Esophagus (tissue), 2 donors: ENCODE data around the gene GMPR. TPM values are rescaled to one million over a fixed set of nuclear protein-coding genes. Genes with fewer than 3 reads are reported as not detected.
"Not testable (repeated sequence)": the region's sequence is repeated elsewhere in the genome, so short reads cannot be mapped to it uniquely, and the experiment has no call there.

Source experiments
- H3K27ac ChIP-seq, 2 donors: one replicate each; pipeline ENCODE4 v1.5.1; 2013; ENCODE audit warnings: low read depth in 2 of 2, mild to moderate bottlenecking in 2 of 2, inconsistent platforms in 1 of 2, low read length in 1 of 2, moderate library complexity in 1 of 2
- H3K27me3 ChIP-seq, 2 donors: one replicate each; pipeline ENCODE4 v1.6.1; 2013; ENCODE audit warnings: low read length in 2 of 2, control low read depth in 1 of 2, mild to moderate bottlenecking in 1 of 2; ENCODE audit not compliant: insufficient read depth in 2 of 2, control insufficient read depth in 1 of 2
- H3K36me3 ChIP-seq, 2 donors: one replicate each; pipeline ENCODE4 v1.6.1; 2013; ENCODE audit warnings: low read length in 1 of 2; ENCODE audit not compliant: control insufficient read depth in 2 of 2, insufficient read depth in 2 of 2
- H3K4me1 ChIP-seq, 2 donors: one replicate each; pipeline ENCODE4 v1.6.1; 2013; ENCODE audit warnings: low read length in 1 of 2; ENCODE audit not compliant: control insufficient read depth in 2 of 2, insufficient read depth in 2 of 2
- H3K4me3 ChIP-seq, 2 donors: one replicate each; pipeline ENCODE4 v1.5.1; 2013; ENCODE audit warnings: low read length in 2 of 2, mild to moderate bottlenecking in 2 of 2, low read depth in 1 of 2, moderate library complexity in 1 of 2
- H3K9me3 ChIP-seq, 2 donors: one replicate each; pipeline ENCODE4 v1.6.1; 2013; ENCODE audit warnings: mild to moderate bottlenecking in 2 of 2, low read depth in 1 of 2, low read length in 1 of 2, moderate library complexity in 1 of 2; ENCODE audit not compliant: control insufficient read depth in 2 of 2, insufficient read depth in 1 of 2
- WGBS, 2 donors: extraction: QIAGEN DNeasy Blood & Tissue Kit; methylation state at CpG; one replicate each; pipeline ENCODE4 v1.1.7; 2013; 5-methylcytosine and 5-hydroxymethylcytosine counted together
- polyA plus RNA-seq, 2 donors: library from polyadenylated mRNA; stranded (reverse); fragments of 200-250 nt; gene quantifications; one replicate each; pipeline ENCODE4 v1.2.3, GENCODE V29; 2013
- donor health status: healthy with polysubstance abuse.
- donor health status: Bipolar disorder and iron deficiency.

GMPR gene
- polyA plus RNA-seq, 2 donors: 1.9 to 2.5 TPM

DNA sequence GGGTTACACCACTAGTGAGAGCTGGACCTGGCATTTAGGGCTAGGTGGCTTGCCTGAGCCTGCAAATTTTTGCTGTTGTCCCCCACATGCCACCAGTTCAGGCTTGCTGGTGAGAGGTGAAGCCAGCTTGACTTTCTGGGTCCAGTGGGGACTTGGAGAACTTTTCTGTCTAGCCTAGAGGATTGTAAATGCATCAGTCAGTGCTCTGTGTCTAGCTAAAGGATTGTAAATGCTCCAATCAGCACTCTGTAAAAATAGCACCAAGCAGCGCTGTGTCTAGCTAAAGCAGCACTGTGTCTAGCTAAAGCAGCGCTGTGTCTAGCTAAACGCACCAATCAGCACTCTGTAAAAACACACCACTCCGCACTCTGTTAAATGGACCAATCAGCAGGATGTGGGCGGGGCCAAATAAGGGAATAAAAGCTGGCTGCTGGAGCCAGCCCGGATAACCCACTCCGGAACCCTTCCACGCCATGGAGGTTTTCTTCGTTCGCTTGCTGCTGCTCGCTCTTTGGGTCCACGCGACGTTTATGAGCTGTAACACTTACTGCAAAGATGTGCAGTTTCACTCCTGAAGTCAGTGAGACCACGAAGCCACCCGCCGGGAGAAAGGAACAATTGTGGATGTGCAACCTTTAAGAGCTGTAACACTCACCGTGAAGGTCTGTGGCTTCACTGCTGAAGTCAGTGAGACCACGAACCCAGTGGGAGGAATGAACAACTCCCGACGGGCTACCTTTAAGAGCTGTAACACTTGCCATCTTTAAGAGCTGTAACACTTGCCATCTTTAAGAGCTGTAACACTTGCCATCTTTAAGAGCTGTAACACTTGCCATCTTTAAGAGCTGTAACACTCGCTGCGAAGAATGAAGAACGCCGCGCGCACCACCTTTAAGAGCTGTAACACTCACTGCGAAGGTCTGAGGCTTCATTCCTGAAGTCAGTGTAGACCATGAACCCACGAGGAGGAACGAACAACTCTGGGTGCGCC is 27.3 kb downstream of the GMPR start:
- H3K9me3 ChIP-seq: no peaks in the 10 kb centered on the region
- no peak overlapping the region for H3K27ac ChIP-seq
- no peak overlapping the region for H3K4me3 ChIP-seq
- no peaks in the 10 kb centered on the region for H3K27me3 ChIP-seq
- WGBS, 2 donors: 95% methylated on average over 31 of the region's 31 CpGs
- no peaks in the 10 kb centered on the region for H3K4me1 ChIP-seq
- H3K36me3 ChIP-seq: no peaks in the 10 kb centered on the region

DNA sequence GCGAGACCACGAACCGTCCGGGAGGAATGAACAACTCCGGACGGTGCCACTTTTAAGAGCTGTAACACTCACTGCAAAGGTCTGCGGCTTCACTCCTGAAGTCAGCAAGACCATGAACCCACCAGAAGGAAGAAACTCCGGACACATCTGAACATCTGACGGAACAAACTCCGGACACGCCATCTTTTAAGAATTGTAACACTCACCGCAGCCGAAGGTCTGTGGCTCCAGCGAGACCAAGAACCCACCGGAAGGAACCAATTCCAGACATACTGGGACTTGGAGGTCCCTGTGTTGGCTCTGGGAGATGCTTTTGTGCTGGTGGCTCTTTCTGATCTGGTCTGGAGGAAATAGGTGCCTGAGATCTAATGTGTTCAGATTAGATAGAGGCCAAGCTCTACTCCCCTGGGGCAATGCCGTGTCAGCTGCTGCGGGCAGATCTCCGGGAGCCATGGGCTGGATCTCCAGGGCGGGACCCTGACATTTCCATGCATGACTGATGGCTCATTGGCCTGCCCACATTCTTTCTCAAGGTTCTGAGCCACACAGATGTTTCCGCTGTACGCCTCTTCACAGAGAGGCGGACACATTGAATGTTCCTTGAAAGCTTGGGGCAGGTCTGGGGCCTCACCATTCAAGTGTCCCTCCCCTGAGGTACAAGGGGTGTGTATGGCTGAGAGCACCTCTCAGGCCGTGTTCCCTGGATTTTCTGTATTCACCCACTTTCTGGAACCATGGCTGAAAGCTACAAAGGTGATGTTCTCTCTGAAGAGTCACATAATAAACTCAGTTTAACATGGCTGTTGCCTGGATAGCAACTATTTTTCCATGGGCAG is 29.3 kb downstream of the GMPR start:
- Histone ChIP-seq H3K9me3 (no peaks in the 10 kb centered on the region), H3K4me3 (no peak overlapping the region), H3K27me3 (no peaks in the 10 kb centered on the region), H3K27ac (no peak overlapping the region), H3K4me1 (no peaks in the 10 kb centered on the region), H3K36me3 (no peaks in the 10 kb centered on the region)
- 91 to 92% methylated on average over 23 of the region's 23 CpGs for WGBS, 2 donors

DNA sequence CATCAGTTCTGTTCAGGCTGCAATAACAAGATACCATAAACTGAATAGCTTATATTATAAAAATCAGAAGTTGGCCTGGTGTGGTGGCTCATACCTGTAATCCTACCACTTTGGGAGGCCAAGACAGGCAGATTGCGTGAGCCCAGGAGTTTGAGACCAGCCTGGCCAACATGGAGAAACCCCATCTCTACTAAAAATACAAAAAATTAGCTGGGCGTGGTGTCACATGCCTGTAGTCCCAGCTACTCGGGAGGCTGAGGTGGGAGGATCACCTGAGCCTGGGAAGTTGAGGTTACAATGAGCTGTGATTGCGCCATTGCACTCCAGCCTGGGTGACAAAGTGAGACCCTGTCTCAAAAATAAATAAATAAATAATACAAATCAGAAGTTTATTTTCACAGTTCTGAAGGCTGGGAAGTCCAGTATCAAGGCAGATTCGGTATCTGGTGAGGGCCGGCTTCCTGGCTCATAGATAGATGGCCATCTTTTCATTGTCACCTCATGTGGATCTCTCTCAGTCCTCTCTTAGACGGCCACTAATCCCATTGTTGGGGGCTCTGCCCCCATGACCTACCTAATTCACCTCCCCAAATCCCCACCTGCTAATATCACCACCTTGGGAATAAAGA is 31.2 kb downstream of the GMPR start:
- H3K36me3 ChIP-seq, H3K27ac ChIP-seq, H3K4me1 ChIP-seq, H3K4me3 ChIP-seq, H3K9me3 ChIP-seq, H3K27me3 ChIP-seq: not testable (repeated sequence)
- WGBS, 2 donors: 87 to 96% methylated on average over 7 of the region's 7 CpGs

DNA sequence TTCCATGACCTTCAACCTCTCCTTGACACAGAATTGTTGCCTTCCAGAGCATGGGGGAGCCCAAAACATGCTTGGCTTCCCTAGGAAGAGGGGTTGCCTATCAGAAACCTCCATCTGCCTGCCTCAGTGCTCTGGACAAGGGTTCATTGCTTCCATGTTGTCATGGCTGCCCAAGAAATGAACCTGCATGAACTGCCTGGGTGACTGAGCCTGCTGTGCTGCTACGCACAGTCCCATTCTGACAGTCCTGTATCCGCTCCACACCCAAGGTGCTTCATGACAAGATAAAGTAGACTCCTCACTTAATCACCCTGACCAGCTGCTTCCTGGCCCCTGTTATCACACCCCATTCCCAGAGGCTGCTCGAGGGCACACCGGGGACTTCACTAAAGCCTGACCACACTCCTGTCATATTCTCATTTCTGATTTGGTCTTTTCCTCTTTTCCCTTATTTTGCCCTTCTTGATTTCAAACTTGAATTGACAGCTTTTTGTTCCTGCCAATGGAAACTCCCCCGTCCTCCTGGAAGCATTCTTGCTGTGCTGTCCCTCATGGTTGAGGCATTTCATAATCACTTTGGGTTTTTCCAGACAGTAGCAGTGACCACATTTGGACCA is 31.9 kb downstream of the GMPR start:
- Histone ChIP-seq H3K9me3 (no peaks in the 10 kb centered on the region), H3K4me1 (no peaks in the 10 kb centered on the region), H3K4me3 (no peak overlapping the region), H3K27me3 (no peaks in the 10 kb centered on the region), H3K27ac (no peak overlapping the region), H3K36me3 (no peaks in the 10 kb centered on the region)
- WGBS, 2 donors: 90 to 91% methylated on average over 5 of the region's 5 CpGs

DNA sequence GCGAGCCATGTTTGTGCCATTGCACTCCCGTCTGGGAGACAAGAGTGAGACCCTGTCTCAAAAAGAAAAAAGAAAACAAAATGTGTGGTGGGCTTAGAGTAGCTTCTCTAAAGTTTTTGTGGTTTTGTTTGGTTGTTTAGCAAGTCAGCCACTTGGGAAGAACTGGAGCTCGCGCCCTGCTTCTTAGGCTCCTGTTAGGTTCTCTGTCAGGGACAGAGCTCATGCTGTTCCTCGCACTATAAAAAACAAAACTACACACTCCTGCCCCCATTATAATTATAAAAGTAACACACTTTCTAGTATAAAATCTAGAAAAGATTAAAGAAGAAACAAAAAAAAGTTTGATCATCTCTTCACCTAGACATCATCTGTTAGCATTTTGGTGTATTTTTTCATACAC is 33.0 kb downstream of the GMPR start:
- H3K9me3 ChIP-seq: no peaks in the 10 kb centered on the region
- no peaks in the 10 kb centered on the region for H3K27me3 ChIP-seq
- no peak overlapping the region for H3K4me3 ChIP-seq
- 95 to 96% methylated on average over 5 of the region's 5 CpGs for WGBS, 2 donors
- no peak overlapping the region for H3K27ac ChIP-seq
- no peaks in the 10 kb centered on the region for H3K4me1 ChIP-seq
- H3K36me3 ChIP-seq: no peaks in the 10 kb centered on the region

DNA sequence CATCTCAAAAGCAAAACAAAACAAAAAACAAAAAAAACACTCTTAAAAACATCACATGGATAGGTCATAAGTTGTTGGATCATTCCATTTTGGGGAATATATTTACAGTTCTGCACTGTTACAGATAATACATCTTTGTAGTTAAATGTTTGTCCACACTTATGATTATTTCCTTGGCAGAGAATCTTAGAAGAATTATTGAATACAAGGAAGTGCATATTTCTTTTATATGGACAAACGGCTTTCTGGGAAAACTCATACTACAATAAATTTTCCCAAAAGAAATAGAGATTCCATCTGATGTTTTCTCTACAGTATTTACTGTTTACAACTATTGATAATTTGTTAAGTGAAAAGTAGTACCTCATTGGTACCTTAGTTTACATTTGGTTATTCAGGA is 33.8 kb downstream of the GMPR start:
- 60 to 61% methylated on average over 1 of the region's 1 CpG for WGBS, 2 donors
- Histone ChIP-seq H3K9me3 (no peaks in the 10 kb centered on the region), H3K4me3 (no peak overlapping the region), H3K36me3 (no peaks in the 10 kb centered on the region), H3K27ac (no peak overlapping the region), H3K27me3 (no peaks in the 10 kb centered on the region), H3K4me1 (no peaks in the 10 kb centered on the region)

DNA sequence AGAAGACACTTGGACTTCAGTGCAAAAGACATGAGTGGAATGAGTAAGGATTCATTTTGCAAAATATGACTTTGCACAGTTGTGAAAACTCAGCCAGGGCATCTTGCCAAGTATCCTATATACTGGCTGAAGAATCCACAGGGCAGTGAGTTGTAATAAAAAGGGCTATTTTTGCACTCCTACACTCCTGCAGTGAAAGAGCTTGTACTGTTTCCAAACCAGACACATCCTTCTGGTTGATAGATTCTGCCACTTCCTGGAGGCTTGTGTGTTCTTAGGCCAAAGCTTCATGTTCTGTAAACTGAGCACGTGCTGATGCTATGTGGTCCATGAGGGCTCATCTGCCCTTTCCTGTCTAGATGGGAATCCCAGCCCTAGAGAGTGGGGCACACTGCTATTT is 34.9 kb downstream of the GMPR start:
- WGBS, 2 donors: 36 to 47% methylated on average over 1 of the region's 1 CpG
- H3K36me3 ChIP-seq: no peaks in the 10 kb centered on the region
- no peak overlapping the region for H3K4me3 ChIP-seq
- no peaks in the 10 kb centered on the region for H3K27me3 ChIP-seq
- H3K9me3 ChIP-seq: no peaks in the 10 kb centered on the region
- no peak overlapping the region for H3K27ac ChIP-seq
- H3K4me1 ChIP-seq: peaks cover 0 to 7% of the 10 kb centered on the region in 2 donors

DNA sequence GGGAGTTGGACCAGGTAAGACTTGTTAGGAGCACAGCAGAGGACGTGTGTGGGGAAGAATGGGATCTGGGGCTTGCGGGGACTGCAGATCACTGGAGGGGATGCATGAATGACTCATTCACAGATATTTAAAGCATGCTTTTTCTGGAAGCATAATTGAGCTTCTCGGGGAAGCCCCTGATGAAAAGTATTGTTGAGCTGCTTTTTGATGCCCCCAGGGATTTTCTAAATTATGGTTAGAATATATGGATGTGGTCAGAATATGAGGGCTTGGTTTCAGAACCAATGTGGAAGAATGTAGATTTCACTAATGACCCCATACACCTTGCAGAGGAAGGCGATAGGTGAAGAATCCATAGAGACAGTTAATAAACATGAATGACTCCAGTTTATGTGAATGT is 36.1 kb downstream of the GMPR start:
- H3K9me3 ChIP-seq: no peaks in the 10 kb centered on the region
- H3K4me3 ChIP-seq: no peak overlapping the region
- H3K27me3 ChIP-seq: no peaks in the 10 kb centered on the region
- H3K36me3 ChIP-seq: no peaks in the 10 kb centered on the region
- WGBS, 2 donors: 64 to 78% methylated on average over 4 of the region's 4 CpGs
- H3K27ac ChIP-seq: no peak overlapping the region
- H3K4me1 ChIP-seq: peaks cover 0 to 10% of the 10 kb centered on the region in 2 donors

DNA sequence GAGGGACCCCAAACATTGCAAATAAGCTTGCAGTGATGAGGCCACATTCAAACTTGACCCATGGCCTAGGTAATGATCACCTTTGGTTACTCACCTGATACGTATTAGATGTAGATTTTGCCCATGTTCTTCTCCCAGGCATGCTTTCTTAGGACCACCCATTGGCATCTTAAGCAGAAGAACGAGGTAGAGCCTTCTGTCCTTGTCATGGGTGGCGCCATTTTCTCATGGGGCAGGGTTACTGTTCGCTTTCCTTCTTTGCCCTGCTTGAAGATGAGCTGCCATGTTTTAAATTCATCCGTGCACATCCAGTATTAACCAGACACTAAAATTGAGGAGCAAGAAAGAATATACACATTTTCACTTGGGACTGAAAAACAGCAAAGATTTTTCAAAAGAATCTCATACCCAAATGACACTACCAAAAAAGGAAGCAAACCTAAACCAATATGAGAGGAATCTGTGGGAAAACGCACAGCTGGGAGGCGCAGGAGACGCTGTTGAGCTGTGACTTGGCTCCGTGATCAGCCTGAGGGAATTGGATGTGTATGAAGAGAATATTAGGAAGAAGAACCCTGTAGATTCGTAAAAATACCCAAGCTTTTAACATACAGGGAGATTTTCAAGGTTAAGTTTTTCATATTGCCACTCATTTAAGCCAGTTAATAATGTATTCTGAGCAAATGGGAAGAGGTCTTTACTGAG is 36.6 kb downstream of the GMPR start:
- 86 to 90% methylated on average over 10 of the region's 10 CpGs for WGBS, 2 donors
- no peak overlapping the region for H3K4me3 ChIP-seq
- H3K9me3 ChIP-seq: no peaks in the 10 kb centered on the region
- H3K36me3 ChIP-seq: no peaks in the 10 kb centered on the region
- no peak overlapping the region for H3K27ac ChIP-seq
- H3K4me1 ChIP-seq: peaks cover 0 to 10% of the 10 kb centered on the region in 2 donors
- H3K27me3 ChIP-seq: no peaks in the 10 kb centered on the region
